Measurements from ENCODE around the gene ANKRD27. TPM values are rescaled to one million over a fixed set of nuclear protein-coding genes. Genes with fewer than 3 reads are reported as not detected.

ANKRD27 gene
- total RNA-seq, 5 donors from 2014 or later (not counting 1 experiment from before 2014, with no cell fraction given): 32.1 to 49.7 (median 42.7) TPM

DNA sequence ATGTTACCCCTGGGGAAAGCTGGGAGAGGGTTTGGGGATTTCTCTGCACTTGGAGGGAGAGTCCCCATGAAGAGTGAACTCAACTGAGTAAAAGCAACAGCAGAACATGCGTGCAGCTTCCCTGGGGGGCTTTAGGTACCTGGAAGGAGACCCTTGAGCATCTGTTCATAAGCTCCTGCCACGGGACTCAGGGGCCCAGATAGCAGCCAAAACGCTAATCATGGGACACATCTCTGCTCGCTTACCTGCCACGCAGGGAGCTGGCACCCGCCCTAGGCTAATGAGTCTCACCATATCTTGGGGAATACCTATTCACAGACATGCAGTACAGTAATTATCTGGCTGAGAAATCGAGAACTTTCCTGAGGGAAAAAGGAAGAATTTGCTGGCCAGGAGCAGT is 60.1 kb downstream of the ANKRD27 start:
- 95% methylated on average over 4 of the region's 7 CpGs for WGBS (ENCODE audit: insufficient coverage)

DNA sequence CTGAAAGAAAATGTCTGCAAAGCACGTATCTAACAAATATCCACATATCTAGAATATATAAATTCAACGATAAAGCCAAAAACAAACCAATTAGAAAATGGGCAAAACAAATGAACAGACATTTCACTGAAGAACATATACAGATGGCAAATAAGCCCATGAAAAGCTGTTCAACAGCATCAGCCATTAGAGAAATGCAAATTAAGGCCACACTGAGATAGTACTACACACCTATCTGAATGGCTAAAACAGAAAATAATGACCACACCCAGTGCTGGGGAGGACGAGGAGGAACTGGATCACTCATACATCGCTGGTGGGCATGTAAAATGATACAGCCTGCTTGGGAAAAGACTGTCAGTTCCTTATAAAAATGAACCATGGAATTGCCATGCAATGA is 62.0 kb downstream of the ANKRD27 start:
- Mint-ChIP-seq H3K36me3 (peaks cover 48% of the 10 kb centered on the region), H3K4me1 (no peaks in the 10 kb centered on the region), H3K4me3 (no peak overlapping the region), H3K27me3 (no peaks in the 10 kb centered on the region), H3K27ac (no peak overlapping the region), H3K9me3 (no peaks in the 10 kb centered on the region)
- ATAC-seq (replicated peaks in 1 of 4): no peak
- Histone ChIP-seq H3K4me3 (ENCODE audit: control insufficient read depth in 1 of 2, extremely low read depth in 1 of 2, low read length in 1 of 2) (no peak overlapping the region), H3K36me3 (ENCODE audit: control insufficient read depth in 2 of 2, extremely low read depth in 1 of 2, insufficient read depth in 1 of 2, low read length in 1 of 2) (peaks cover 12 to 55% of the 10 kb centered on the region in 2 donors), H3K4me1 (ENCODE audit: control insufficient read depth in 1 of 2, extremely low read depth in 1 of 2, insufficient read depth in 2 of 2, low read length in 2 of 2) (no peaks in the 10 kb centered on the region), H3K27ac (ENCODE audit: low read length) (no peak overlapping the region), H3K9me3 (no peaks in the 10 kb centered on the region), H3K27me3 (replicated peaks in 1 of 2; ENCODE audit: control insufficient read depth in 2 of 2, extremely low read depth in 1 of 2, insufficient read depth in 2 of 2, low read length in 1 of 2) (no peaks in the 10 kb centered on the region)
- ChIA-PET CTCF (no interaction called here), POLR2A (no interaction called here)
- 71% methylated on average over 4 of the region's 4 CpGs for WGBS (ENCODE audit: insufficient coverage)
- DNase-seq: no peak

More for the DNA sequence above, 60.1 kb downstream of the ANKRD27 start:
- no peaks in the 10 kb centered on the region for H3K9me3 Mint-ChIP-seq
- ATAC-seq (replicated peaks in 1 of 4): no peak
- Histone ChIP-seq H3K27me3 (replicated peaks in 1 of 2; ENCODE audit: control insufficient read depth in 2 of 2, extremely low read depth in 1 of 2, insufficient read depth in 2 of 2, low read length in 1 of 2) (no peaks in the 10 kb centered on the region), H3K27ac (ENCODE audit: low read length) (no peak overlapping the region), H3K36me3 (ENCODE audit: control insufficient read depth in 2 of 2, extremely low read depth in 1 of 2, insufficient read depth in 1 of 2, low read length in 1 of 2) (peaks cover 12 to 67% of the 10 kb centered on the region in 2 donors), H3K9me3 (no peaks in the 10 kb centered on the region), H3K4me1 (ENCODE audit: control insufficient read depth in 1 of 2, extremely low read depth in 1 of 2, insufficient read depth in 2 of 2, low read length in 2 of 2) (no peaks in the 10 kb centered on the region), H3K4me3 (ENCODE audit: control insufficient read depth in 1 of 2, extremely low read depth in 1 of 2, low read length in 1 of 2) (no peak overlapping the region)
- no peaks in the 10 kb centered on the region for H3K27me3 Mint-ChIP-seq
- no peaks in the 10 kb centered on the region for H3K4me1 Mint-ChIP-seq
- POLR2A ChIA-PET: no interaction called here
- H3K4me3 Mint-ChIP-seq: no peak overlapping the region
- CTCF ChIA-PET: no interaction called here
- H3K27ac Mint-ChIP-seq: no peak overlapping the region
- peaks cover 55% of the 10 kb centered on the region for H3K36me3 Mint-ChIP-seq
- DNase-seq: no peak

GRCh38 chr19:32611161-32611560 is 63.8 kb downstream of the ANKRD27 start:
- H3K4me1 ChIP-seq (ENCODE audit: control insufficient read depth in 1 of 2, extremely low read depth in 1 of 2, insufficient read depth in 2 of 2, low read length in 2 of 2): no peaks in the 10 kb centered on the region
- H3K4me3 Mint-ChIP-seq: no peak overlapping the region
- no peaks in the 10 kb centered on the region for H3K27me3 ChIP-seq (replicated peaks in 1 of 2; ENCODE audit: control insufficient read depth in 2 of 2, extremely low read depth in 1 of 2, insufficient read depth in 2 of 2, low read length in 1 of 2)
- H3K36me3 ChIP-seq (ENCODE audit: control insufficient read depth in 2 of 2, extremely low read depth in 1 of 2, insufficient read depth in 1 of 2, low read length in 1 of 2): peaks cover 10 to 61% of the 10 kb centered on the region in 2 donors
- CTCF ChIA-PET: no interaction called here
- no peak overlapping the region for H3K27ac ChIP-seq (ENCODE audit: low read length)
- H3K4me1 Mint-ChIP-seq: no peaks in the 10 kb centered on the region
- H3K9me3 Mint-ChIP-seq: no peaks in the 10 kb centered on the region
- WGBS (ENCODE audit: insufficient coverage): 100% methylated on average over 1 of the region's 5 CpGs
- DNase-seq: no peak
- peaks cover 46% of the 10 kb centered on the region for H3K36me3 Mint-ChIP-seq
- H3K27me3 Mint-ChIP-seq: no peaks in the 10 kb centered on the region
- no peaks in the 10 kb centered on the region for H3K9me3 ChIP-seq
- POLR2A ChIA-PET: no interaction called here
- no peak overlapping the region for H3K27ac Mint-ChIP-seq
- no peak for ATAC-seq (replicated peaks in 1 of 4)
- H3K4me3 ChIP-seq (ENCODE audit: control insufficient read depth in 1 of 2, extremely low read depth in 1 of 2, low read length in 1 of 2): no peak overlapping the region

DNA sequence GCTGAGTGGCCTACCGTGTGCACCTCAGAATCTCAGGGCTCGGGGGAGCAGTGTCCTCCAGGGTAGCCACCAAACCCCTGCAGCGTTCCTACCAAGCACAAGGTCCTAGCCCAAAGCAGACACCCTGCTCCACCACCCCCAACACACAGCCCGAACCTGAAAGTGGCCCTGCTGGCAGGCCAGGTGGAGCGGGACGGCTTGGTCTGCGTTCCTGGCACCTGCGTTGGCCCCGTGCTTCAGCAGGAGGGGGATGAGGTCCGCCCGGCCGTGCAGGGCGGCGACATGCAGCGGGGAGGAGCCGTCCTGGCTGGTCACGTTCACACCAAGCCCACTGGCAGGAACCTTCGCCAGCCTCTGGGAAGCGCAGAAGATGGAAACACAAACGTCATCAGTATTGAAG is 67.5 kb downstream of the ANKRD27 start:
- ChIA-PET POLR2A (no interaction called here), CTCF (interaction anchor here in 1 of 2 donors (0.7 kb wide), 1 partner anchor 475 kb away, joined by 3 read pairs; no protein-coding TSS in a partner anchor)
- no peaks in the 10 kb centered on the region for H3K27me3 Mint-ChIP-seq
- DNase-seq: no peak
- Histone ChIP-seq H3K4me3 (ENCODE audit: control insufficient read depth in 1 of 2, extremely low read depth in 1 of 2, low read length in 1 of 2) (no peak overlapping the region), H3K36me3 (ENCODE audit: control insufficient read depth in 2 of 2, extremely low read depth in 1 of 2, insufficient read depth in 1 of 2, low read length in 1 of 2) (peaks cover 25 to 60% of the 10 kb centered on the region in 2 donors), H3K27ac (ENCODE audit: low read length) (no peak overlapping the region), H3K9me3 (no peaks in the 10 kb centered on the region), H3K4me1 (ENCODE audit: control insufficient read depth in 1 of 2, extremely low read depth in 1 of 2, insufficient read depth in 2 of 2, low read length in 2 of 2) (no peaks in the 10 kb centered on the region), H3K27me3 (replicated peaks in 1 of 2; ENCODE audit: control insufficient read depth in 2 of 2, extremely low read depth in 1 of 2, insufficient read depth in 2 of 2, low read length in 1 of 2) (no peaks in the 10 kb centered on the region)
- H3K4me3 Mint-ChIP-seq: no peak overlapping the region
- H3K27ac Mint-ChIP-seq: no peak overlapping the region
- H3K36me3 Mint-ChIP-seq: peaks cover 32% of the 10 kb centered on the region
- WGBS (ENCODE audit: insufficient coverage): 96% methylated on average over 18 of the region's 20 CpGs
- no peaks in the 10 kb centered on the region for H3K4me1 Mint-ChIP-seq
- no peak for ATAC-seq (replicated peaks in 1 of 4)
- no peaks in the 10 kb centered on the region for H3K9me3 Mint-ChIP-seq

DNA sequence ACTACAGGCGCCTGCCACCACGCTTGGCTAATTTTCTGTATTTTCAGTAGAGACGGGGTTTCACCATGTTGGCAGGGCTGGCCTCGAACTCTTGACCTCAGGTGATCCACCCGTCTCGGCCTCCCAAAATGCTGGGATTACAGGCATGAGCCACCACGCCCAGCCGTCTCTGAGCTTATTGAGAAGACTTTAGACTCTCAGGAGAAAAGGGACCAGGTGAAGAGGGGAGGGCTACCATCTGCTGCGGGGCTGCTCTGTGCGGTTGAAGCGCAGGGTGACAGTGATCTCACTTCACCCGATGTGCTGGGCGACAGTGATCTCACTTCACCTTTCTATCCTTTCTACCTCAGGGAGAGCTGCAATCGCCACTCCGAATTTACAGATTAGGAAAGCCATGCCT is 68.7 kb downstream of the ANKRD27 start:
- H3K9me3 Mint-ChIP-seq: no peaks in the 10 kb centered on the region
- no peaks in the 10 kb centered on the region for H3K4me1 ChIP-seq (ENCODE audit: control insufficient read depth in 1 of 2, extremely low read depth in 1 of 2, insufficient read depth in 2 of 2, low read length in 2 of 2)
- 100% methylated on average over 8 of the region's 15 CpGs for WGBS (ENCODE audit: insufficient coverage)
- H3K4me3 ChIP-seq (ENCODE audit: control insufficient read depth in 1 of 2, extremely low read depth in 1 of 2, low read length in 1 of 2): no peak overlapping the region
- ATAC-seq (replicated peaks in 1 of 4) (no peak), DNase-seq (no peak)
- H3K9me3 ChIP-seq: no peaks in the 10 kb centered on the region
- no peaks in the 10 kb centered on the region for H3K4me1 Mint-ChIP-seq
- CTCF ChIA-PET: interaction anchor here in 1 of 2 donors (0.6 kb wide), 1 partner anchor 14 kb away, joined by 3 read pairs; no protein-coding TSS in a partner anchor
- peaks cover 25 to 69% of the 10 kb centered on the region in 2 donors for H3K36me3 ChIP-seq (ENCODE audit: control insufficient read depth in 2 of 2, extremely low read depth in 1 of 2, insufficient read depth in 1 of 2, low read length in 1 of 2)
- H3K27me3 Mint-ChIP-seq: no peaks in the 10 kb centered on the region
- POLR2A ChIA-PET: no interaction called here
- H3K27me3 ChIP-seq (replicated peaks in 1 of 2; ENCODE audit: control insufficient read depth in 2 of 2, extremely low read depth in 1 of 2, insufficient read depth in 2 of 2, low read length in 1 of 2): no peaks in the 10 kb centered on the region
- peaks cover 30% of the 10 kb centered on the region for H3K36me3 Mint-ChIP-seq
- H3K27ac ChIP-seq (ENCODE audit: low read length): no peak overlapping the region
- no peak overlapping the region for H3K27ac Mint-ChIP-seq
- H3K4me3 Mint-ChIP-seq: no peak overlapping the region

DNA sequence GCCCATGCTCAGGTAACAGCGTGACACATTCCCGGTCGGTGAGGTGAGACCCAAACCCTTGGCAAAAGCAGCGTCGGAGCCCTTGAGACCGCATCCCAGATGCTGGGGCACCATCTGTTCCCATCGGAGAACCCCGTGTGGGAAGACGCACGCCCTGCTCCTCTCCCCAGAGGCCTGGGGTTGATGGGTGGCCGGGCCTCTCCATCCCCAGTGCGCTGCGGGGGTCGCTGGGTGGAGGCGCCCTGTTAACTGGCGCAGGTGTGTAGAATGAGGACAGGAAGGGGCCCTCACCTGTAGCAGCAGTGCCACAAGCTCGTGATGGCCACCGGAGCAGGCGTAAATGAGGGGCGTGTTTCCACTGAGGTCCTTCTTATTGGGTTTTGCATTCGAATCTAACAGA is 69.4 kb downstream of the ANKRD27 start:
- DNase-seq (no peak), ATAC-seq (replicated peaks in 1 of 4) (no peak)
- no peaks in the 10 kb centered on the region for H3K9me3 ChIP-seq
- H3K27ac ChIP-seq (ENCODE audit: low read length): no peak overlapping the region
- H3K36me3 ChIP-seq (ENCODE audit: control insufficient read depth in 2 of 2, extremely low read depth in 1 of 2, insufficient read depth in 1 of 2, low read length in 1 of 2): peaks cover 25 to 67% of the 10 kb centered on the region in 2 donors
- WGBS (ENCODE audit: insufficient coverage): 96% methylated on average over 17 of the region's 21 CpGs
- no peaks in the 10 kb centered on the region for H3K27me3 Mint-ChIP-seq
- no peaks in the 10 kb centered on the region for H3K4me1 ChIP-seq (ENCODE audit: control insufficient read depth in 1 of 2, extremely low read depth in 1 of 2, insufficient read depth in 2 of 2, low read length in 2 of 2)
- no peaks in the 10 kb centered on the region for H3K27me3 ChIP-seq (replicated peaks in 1 of 2; ENCODE audit: control insufficient read depth in 2 of 2, extremely low read depth in 1 of 2, insufficient read depth in 2 of 2, low read length in 1 of 2)
- H3K4me3 ChIP-seq (ENCODE audit: control insufficient read depth in 1 of 2, extremely low read depth in 1 of 2, low read length in 1 of 2): no peak overlapping the region
- no peaks in the 10 kb centered on the region for H3K4me1 Mint-ChIP-seq
- ChIA-PET POLR2A (no interaction called here), CTCF (no interaction called here)
- no peak overlapping the region for H3K27ac Mint-ChIP-seq
- H3K4me3 Mint-ChIP-seq: no peak overlapping the region
- peaks cover 28% of the 10 kb centered on the region for H3K36me3 Mint-ChIP-seq
- H3K9me3 Mint-ChIP-seq: no peaks in the 10 kb centered on the region

DNA sequence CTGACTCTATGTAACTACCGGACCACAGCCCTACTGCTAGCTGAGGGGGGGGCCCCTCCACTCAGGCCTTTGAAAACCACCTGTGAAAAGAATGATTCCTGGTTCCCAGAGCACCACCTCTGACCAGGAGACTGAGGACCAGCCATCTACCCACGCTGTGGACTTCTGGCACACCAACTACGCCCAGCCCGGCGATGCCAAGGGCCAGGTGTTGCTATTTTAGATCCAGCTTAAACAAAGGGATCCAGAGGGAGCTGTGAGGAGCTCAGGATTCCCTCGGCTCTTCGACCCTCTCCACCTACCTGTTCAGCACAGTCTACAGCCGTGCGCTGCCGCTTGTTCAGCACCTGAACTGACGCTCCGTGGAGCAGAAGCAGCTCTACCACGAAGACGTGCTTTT is 71.0 kb downstream of the ANKRD27 start:
- Mint-ChIP-seq H3K36me3 (peaks cover 30% of the 10 kb centered on the region), H3K27ac (no peak overlapping the region), H3K4me3 (no peak overlapping the region), H3K27me3 (no peaks in the 10 kb centered on the region), H3K4me1 (peaks cover 6 to 7% (median 6%) of the 10 kb centered on the region in 3 donors), H3K9me3 (no peaks in the 10 kb centered on the region)
- ChIA-PET CTCF (interaction anchor here in 1 of 2 donors (0.5 kb wide), 1 partner anchor 481 kb away, joined by 3 read pairs; no protein-coding TSS in a partner anchor), POLR2A (no interaction called here)
- Histone ChIP-seq H3K36me3 (ENCODE audit: control insufficient read depth in 2 of 2, extremely low read depth in 1 of 2, insufficient read depth in 1 of 2, low read length in 1 of 2) (peaks cover 25 to 74% of the 10 kb centered on the region in 2 donors), H3K4me3 (ENCODE audit: control insufficient read depth in 1 of 2, extremely low read depth in 1 of 2, low read length in 1 of 2) (no peak overlapping the region), H3K4me1 (ENCODE audit: control insufficient read depth in 1 of 2, extremely low read depth in 1 of 2, insufficient read depth in 2 of 2, low read length in 2 of 2) (no peaks in the 10 kb centered on the region), H3K27me3 (replicated peaks in 1 of 2; ENCODE audit: control insufficient read depth in 2 of 2, extremely low read depth in 1 of 2, insufficient read depth in 2 of 2, low read length in 1 of 2) (no peaks in the 10 kb centered on the region), H3K9me3 (no peaks in the 10 kb centered on the region), H3K27ac (ENCODE audit: low read length) (no peak overlapping the region)
- DNase-seq (no peak), ATAC-seq (replicated peaks in 1 of 4) (no peak)
- 97% methylated on average over 14 of the region's 14 CpGs for WGBS (ENCODE audit: insufficient coverage)
